GF-D8 (cell line): ENCODE data around the gene ELK4.
"Not testable (repeated sequence)": the region's sequence is repeated elsewhere in the genome, so short reads cannot be mapped to it uniquely, and the experiment has no call there.

Experiments used
- DNase-seq: peaks from one replicate; lab custom pipeline; 2025; lab: John Stamatoyannopoulos, UW

Gene ELK4

DNA sequence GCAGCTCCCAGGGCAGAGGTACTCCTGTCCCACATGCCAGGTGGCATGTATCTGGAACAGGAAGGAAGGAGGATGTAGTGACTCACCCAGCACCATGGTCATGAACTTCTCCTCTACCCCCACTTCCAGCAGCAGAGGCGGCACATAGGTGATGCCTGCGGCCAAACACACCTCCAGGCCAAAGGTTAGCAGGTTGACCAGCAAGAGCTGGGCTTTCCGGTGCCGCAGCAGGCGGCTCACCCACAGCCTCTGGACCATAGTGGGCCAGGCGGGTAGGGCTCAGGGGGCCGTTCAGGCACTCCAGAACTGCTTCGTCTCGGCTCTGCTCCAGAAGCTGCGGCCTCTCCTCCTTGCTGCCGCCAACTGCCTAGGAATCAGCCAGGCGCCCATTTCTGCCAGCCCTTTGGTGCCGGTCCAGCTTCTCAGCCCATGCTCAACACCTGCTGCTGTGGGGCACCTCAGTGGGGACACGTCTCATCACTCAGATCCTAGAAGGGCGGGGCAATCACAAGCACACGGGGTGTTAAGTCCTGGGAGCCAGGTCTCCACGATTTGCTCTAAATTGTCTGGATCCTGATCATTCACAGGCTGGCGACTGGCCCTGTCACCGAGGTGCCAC, 32.7 kb upstream of the ELK4 start:
- no peak for DNase-seq

DNA sequence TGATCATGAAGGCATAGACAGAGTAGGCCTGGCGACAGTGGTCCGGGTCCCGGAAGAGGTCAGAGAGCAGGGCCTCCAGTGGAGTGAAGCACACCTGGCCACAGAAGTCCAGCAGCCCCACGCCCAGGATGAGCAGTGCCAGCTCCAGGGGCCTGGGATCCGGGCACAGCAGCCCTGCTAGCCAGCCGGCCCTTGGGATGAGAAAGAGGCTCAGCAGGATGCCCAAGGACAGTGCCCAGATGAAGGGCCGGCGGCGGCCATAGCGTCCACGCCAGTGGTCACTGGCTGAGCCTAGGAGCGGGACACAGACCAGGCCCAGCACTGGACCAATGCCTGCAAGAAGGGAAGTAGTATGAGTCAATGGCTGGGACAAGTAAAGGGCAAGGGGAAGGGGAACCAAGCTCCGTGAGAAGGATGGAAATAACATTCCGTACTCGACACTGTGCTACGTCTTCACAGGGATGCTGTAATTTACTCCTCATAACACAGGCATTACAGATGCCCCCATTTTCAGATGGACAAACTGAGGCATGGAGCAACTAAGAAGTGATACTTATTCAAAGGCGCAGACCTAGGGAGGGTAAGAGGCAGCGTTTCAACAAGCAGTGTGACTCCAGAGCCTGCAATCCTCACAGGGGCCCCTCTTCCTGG, 31.6 kb upstream of the ELK4 start:
- DNase-seq: no peak

DNA sequence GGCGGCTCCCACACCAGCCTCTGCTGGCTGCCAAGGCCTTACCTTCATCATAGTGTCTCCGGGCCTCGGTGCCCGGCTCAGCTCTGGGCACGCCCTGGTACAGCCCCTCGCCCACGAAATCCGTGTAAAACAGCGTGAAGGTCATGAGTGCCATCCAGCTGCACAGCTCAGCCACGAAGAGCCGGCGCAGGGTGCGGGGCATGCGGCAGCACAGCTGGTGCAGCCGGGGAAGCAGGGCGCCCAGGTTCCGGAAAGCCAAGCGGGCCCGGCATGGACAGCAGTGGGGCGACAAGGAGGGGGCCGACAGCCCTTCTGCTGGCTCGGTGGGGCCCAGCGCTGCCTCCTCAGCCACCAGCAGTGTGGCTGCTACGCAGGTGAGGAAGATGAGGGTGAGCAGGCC, 31.0 kb upstream of the ELK4 start:
- no peak for DNase-seq

DNA sequence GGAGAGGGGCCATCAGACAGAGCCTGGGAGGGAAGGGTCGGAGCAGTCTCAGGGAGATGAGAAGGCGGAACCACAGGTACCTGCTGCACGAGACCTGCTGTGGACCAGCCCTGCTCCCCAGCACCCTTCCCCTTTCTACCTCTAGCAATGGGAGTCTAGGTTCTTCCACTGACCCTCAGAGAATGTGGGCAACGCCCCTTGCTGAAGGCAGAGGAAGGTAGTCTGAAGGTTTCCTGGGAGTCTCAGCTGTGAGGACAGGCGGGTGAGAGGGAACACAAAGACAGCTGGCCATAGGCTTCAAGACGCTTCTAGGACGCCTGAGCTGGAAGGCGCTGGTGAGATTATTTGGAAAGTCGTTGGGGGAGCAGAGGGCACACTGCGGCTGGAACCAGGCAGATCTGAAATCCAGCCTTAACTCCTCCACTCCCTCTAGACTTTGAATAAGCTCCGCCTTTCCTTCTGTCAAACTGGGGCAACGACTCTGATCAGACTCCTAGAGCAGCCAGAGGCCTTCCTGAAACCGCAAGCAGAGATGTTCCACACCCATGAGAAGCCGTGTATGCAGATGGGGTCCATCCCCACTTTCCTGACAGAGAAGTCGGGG, 30.4 kb upstream of the ELK4 start:
- no peak for DNase-seq

DNA sequence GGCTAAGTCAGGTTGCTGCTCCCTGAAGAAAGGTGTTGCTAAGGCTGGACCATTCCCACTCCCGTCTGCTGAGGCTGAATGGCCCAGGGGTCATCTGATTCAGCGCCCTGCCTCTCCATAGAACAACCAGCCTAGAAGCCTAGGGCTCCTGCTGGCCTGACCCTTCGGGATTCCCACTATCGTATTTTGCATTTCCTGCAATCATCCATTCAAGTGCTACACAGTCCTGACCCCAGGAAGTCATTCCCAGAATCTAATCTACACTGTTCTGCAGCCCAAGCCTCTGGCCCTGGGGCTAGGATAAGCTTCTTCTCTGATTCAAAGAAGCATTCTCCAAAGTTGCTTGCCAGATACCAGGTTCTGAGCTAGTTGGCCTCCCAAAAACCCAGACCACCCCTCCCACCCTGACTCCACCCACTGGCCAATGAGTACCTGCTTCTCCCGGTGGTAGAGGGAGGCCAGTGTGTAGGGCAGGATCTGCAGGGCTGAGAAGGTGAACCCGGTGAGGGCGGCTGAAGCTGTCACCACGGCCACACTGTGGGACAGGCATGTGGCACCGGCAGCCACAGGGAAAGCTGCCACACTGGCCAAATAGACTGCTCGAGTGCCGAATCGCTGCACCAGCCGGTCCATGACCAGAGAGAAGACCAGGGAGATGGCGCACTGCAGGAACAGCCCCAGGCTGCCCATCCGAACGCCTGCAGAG, 29.8 kb upstream of the ELK4 start:
- no peak for DNase-seq

DNA sequence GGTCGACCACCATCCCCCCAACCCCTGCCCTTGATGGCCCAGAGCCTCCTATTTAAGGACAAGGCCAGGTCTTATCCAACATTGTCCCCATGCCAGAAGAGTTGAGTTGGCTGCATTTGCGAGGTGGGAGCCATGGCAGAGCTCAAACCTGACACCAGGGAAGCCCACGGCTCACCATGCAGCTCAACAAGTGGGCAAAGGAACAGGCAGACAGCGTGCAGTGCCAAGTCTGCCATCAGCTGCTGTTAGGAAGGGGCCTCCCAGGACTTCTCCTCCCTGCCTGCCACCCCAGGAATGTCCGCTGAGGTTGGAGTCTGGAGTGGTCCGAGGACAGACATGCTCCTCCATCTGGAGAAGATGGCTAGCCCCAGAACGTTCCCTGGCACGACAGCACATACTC, 28.6 kb upstream of the ELK4 start:
- DNase-seq: no peak

DNA sequence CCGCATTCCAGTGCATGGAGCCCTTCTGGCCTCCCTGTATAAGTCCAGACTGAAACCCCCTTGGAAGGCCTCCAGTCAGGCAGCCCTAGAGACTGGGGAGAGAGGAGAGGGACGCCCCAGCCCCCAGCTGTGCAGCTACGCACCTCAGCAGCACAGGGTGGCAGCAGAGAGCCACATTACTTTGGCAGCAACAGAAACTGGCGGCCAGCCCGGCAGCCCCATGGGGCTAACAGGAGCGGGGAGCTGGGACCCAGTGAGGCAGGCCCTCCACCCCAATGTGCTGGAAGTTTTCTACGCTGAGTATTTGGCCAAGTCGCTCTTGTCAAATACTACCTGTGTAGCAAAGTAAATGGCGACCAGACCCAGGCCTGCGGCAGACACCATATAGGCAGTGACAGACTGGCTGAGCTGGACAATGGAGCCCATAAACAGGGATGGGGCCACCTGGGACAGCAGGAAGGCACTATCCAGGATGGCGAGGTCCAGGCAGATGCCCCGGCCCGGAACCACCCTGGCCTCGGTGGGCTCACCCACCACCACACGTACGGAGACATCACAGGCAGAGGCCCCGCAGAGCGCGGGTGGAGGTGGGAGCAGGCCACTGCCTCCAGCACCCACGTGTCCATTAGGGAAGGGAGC, 27.3 kb upstream of the ELK4 start:
- no peak for DNase-seq

DNA sequence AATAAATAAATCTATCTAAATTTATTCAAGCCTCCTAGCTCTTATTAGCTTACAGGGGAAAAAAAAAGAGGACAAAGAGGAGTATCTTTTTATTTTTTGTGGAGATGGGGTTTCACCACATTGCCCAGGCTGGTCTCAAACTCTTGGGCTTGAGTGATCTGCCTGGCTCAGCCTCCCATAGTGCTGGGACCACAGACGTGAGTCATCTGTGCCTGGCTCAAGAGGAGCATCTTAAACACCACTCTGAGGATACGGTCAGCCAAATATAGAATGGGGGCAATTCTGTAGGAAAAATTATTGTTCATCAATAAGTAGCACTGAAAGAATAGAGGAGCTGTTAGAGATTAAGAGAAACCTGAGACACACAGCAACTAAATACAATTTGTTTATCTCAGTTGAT, 24.4 kb upstream of the ELK4 start:
- DNase-seq: no peak

DNA sequence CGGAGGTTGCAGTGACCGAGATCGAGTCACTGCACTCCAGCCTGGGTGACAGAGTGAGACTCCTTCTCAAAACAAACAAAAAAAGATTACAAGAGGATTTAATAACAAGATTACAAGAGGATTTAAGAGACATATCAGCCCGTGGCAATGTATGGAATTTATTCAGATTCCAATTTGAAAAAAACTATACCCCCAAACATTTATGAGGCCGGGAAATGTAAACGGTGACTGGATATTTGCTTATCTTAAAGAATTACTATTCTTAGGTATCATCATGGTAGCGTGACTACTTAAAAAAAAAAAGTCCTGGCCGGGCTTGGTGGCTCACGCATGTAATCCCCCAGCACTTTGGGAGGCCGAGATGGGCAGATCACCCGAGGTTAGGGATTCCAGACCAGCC, 21.2 kb upstream of the ELK4 start:
- no peak for DNase-seq

DNA sequence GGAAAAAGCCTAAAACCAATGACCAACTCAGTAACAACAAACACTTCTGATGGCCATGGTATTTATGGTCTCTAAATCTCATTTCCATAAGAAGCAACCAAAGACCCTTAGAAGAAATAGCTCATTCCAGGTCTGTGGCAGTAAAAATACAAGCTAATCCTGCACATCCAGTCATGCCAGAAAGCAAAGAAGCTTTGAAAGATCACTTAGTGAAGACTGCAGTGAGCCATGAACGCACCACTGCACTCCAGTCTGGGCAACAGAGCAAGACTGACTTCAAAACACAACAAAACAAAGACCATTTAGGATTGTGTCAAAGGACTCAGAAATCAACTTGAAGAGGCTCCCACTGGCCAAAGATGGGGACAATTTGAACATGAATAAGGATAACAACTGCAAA, 18.4 kb upstream of the ELK4 start:
- no peak for DNase-seq

DNA sequence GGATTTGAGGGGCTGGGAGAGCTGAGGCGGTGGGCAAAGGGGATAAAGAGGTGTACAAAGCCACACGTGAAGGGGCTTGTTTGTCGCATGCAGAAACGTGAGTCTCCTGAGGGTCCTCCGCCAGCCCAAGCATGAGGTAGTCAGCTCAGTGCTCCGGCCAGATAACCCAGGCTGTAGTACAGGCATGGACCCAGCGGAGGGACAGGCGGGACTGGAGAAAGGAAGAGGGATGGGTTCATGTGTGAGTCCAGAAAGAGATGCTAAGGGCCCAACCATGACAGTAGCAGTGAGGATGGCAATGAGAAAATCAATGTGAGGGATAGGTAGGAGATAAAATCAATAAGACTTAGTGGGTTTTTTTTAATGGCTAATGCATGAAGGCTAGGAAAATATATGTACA, 13.7 kb upstream of the ELK4 start:
- no peak for DNase-seq

DNA sequence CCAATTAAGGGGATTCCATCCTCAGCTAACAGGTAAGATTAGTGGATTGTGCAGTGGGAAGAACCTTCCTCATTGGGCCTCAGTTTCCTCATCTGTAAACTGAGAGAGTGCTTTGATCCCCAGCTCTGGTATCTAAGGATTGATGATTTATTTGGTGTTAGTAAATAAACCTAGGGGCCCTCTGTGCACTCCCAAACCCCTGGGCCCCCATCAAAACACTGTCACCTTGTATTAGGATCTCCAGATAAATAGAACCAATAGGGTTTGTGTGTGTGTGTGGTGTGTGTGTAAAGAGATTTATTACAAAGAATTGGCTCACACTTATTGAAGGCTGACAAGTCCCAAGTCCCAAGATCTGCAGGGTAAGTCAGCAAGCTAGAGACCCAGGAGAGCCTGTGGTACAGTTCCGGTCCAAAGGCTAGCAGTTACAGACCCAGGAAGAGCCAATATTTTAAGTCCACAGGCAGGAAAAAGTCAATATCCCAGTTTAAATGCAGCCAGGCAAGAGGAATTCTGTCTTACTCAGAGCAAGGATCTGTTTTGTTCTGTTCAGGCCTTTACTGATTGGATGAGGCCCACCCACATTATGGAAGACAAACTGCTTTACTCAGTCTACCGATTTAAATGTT, 11.0 kb upstream of the ELK4 start:
- no peak for DNase-seq

DNA sequence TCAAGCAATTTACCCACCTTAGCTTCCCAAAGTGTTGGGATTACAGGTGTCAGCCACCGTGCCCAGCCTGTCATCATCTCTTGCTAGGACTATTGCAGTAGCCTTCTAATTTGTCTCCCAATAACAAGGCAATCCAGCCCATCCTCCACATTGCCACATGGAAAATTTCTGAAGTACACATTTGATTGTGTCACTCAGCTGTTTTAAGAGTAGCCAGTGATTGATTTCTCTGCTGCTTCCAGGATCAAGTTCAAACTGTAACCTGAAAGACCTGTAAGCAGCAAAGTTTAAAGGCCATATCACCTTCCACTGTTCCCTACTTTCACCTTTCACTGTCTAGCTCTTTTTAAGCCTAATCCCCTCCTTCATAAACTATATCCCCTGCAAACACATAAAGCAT, 7.8 kb upstream of the ELK4 start:
- no peak for DNase-seq

DNA sequence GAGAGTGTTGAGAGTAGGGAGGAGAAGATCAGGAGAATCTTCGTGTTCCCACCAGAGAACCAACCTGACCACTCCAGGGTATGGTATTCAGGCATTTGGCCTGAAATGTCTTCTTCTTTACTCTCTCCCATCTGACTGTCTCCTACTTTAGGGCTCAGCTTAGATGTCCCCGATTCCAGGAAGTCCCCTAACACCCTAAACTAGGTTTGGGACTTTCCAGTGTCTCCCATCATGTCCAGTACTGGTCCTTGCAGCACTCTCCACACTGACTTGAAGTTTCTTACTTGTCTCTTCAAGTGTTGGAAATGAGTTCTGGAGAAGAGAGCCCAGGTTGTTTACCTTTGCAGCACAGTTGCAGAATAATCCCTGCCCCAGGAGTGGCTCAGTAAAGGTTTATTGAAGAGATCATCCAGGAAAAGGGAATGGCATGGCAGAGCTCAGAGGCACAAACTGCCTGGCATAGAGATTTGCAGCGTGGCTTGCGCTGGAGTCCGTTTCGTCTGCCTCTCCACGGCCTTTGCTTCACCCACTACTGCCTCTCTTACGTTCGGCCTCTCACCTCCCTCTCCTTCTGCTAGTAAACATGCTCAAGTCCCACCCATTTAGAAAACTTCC, 6.2 kb upstream of the ELK4 start:
- DNase-seq: no peak

DNA sequence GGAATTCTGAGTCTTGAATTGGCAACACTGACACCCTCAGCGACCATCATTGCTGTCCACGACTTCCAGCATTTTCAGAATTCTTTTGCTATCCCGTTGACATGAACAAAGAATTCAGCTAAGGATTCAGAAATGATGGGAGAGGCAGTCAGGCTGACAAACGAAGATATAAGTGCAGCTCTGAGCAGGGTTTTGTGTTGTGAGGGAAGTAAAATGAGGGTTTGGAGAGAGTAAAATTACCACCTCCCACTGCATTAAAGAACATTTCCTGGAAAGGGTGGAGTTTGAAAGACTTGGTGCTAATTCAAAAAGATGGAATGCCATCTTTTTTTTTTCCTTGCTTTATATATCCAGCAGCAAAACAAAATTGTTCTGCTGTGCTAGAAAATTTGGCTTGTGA, 4.9 kb upstream of the ELK4 start:
- DNase-seq: no peak

DNA sequence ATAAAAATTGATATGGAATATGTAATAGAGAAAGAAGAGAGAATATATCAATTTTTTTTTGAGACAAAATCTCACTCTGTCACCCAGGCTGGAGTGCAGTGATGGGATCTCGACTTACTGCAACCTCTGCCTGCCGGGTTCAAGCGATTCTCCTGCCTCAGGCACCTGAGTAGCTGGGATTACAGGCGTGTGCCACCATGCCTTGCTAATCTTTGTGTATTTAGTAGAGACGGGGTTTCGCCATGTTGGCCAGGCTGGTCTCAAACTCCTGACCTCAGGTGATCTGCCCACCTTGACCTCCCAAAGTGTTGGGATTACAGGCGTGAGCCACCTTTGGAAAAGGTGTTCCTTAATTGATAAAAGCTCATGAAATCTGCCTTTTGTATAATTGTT, 4.3 kb upstream of the ELK4 start:
- DNase-seq: not testable (repeated sequence)

DNA sequence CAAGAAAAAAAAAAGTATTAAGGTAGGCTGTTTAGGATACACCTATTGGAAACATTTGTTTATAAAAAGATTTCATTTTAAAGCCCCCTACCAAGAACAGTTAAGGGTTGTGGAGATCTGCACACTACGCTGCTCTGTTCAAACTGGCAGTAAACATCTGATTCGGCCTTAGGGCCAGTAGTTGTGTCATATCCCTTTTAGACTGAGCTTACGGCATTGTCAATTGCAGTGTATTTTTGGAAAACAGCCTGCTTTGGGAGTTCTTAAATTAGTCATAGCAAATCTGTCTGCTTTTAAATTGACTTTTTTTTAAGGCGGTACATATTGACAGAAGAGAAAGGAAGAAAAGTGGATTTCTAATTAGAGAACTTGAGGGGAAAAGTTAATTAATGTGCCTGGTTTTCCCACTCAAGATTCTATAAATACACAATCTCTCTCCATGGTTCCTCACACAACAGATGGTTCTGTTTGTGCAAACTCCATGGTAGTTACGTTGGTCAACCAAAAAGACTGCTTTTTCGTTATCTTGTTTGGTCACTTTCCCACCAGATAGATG, 1.7 kb upstream of the ELK4 start:
- DNase-seq: no peak

DNA sequence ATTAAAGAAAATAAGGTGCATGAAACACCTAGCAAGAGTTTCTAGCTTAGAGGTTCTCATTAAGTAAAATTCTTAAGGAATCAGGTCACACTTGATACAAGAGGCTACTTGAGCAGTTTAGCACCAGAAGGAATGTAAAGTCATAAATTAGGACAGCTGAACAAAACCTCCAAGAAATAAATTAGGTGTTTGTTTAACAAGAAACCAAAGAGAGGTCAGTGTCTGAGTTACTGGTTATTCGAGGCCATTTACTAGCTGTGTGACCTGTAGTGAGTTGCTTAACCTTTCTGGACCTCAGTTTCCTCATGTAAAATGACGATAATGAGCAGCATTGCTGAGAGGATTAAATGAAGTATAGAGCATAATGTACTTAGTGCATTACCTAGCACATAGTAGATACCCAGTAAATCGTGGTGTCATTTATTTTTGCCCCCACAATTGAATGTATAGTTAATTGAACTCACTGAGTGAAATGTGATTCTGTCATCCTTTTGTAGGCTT, 908 bp upstream of the ELK4 start:
- no peak for DNase-seq

DNA sequence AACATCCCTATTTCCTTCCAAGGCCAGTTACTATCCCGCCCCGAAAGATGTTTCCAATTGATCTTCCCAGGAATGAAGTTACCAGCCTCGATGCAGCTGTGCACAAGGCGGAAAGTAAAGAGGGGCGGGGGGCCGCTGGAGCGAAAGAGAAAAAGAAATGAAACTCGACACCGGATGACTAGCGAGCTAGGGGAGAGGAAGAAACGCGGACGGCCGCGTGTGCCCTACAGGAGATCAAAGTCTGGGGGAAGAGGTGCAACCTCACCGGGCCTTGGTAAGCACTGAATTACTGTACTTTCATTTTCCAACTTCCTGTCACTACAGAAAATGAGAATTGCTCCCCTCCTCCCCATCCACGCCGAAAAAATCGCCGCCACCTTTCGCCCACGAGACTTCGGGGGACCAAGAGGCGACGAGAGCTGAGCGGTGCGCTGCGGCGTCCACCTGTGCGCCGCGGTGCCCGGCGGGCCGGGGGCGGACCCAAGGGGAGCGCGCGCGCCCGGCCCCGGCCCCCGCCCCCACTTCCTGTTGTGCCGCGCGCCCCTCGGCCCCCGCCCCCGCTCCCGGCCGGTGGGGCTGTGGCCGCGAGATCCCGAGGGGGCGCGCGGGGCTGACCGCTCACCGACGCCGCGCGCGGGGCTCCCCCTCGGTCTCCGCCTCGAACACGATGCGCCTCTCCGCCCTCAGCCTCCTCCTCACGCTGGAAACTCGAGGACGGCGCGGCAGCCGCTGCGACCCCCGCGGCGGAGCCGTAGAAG, 622 bp downstream of the ELK4 start:
- DNase-seq: peak; percentile 69

DNA sequence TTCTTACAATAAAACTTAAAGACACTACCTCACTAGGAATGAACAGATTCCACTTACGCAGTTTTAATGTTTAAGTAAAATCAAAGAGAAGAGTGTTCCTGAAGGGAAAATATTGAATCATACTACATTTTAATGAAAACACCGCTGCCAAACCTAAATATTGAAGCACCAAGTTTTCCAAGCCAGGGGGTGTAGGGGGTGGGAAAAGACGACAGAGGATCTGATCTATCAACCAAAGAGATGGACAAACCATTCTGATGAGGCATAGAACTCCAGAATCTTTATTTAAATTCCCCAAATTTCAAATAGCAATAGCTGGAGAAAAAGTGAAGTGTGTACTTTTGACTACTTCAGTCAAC, 1.2 kb downstream of the ELK4 start:
- DNase-seq: no peak

DNA sequence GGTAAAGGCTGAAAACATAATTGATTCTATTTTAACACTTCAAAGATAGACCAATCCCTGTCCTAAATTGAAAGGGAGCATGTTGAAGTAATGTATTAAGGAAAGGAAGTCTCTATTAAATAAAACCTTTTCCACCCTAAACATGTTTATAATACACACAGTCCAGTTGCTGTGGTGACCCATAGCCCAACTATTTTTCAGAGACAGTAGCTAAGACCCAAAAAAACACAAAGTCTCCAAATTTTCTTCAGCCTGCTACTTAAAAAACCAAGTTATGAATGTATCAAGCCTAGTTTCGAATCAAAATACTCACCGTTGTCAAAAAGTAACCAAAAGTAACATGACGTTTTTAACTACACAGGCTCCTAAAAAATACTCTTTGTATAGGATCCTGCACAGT, 1.6 kb downstream of the ELK4 start:
- DNase-seq: no peak
